Measurements from ENCODE around the gene MAML3.

The MAML3 gene

GRCh38 chr4:140156529-140157171, 2.7 kb upstream of the MAML3 start:
- no peak for DNase-seq (ENCODE audit: low spot score)

GRCh38 chr4:140154572-140154891, 548 bp upstream of the MAML3 start:
- no peak for DNase-seq (ENCODE audit: low spot score)

- DNase-seq (ENCODE audit: low spot score) = no peak
Observed at GRCh38 chr4:140153419-140153717, 616 bp downstream of the MAML3 start.

GRCh38 chr4:140152751-140153418, 1.1 kb downstream of the MAML3 start:
- DNase-seq (ENCODE audit: low spot score) = peak; percentile 34

GRCh38 chr4:140152013-140152703, 1.8 kb downstream of the MAML3 start:
- peak; percentile 74 for DNase-seq (ENCODE audit: low spot score)

GRCh38 chr4:140151699-140152012, 2.3 kb downstream of the MAML3 start:
- DNase-seq (ENCODE audit: low spot score) = peak; percentile 84

GRCh38 chr4:140150886-140151698, 2.9 kb downstream of the MAML3 start:
- peak; percentile 90 for DNase-seq (ENCODE audit: low spot score)

GRCh38 chr4:140150636-140150885, 3.4 kb downstream of the MAML3 start:
- no peak for DNase-seq (ENCODE audit: low spot score)

- DNase-seq (ENCODE audit: low spot score) = peak; percentile 53
Observed at GRCh38 chr4:140149846-140150635, 3.9 kb downstream of the MAML3 start.

GRCh38 chr4:140144050-140144449, 9.9 kb downstream of the MAML3 start:
- DNase-seq (ENCODE audit: low spot score) = no peak

GRCh38 chr4:140141210-140141835, 12.7 kb downstream of the MAML3 start:
- no peak for DNase-seq (ENCODE audit: low spot score)

GRCh38 chr4:140140566-140140965, 13.4 kb downstream of the MAML3 start:
- DNase-seq (ENCODE audit: low spot score) = no peak

GRCh38 chr4:140138428-140138827, 15.6 kb downstream of the MAML3 start:
- no peak for DNase-seq (ENCODE audit: low spot score)

- DNase-seq (ENCODE audit: low spot score) = no peak
Observed at GRCh38 chr4:140137671-140138070, 16.3 kb downstream of the MAML3 start.

- DNase-seq (ENCODE audit: low spot score) = no peak
Observed at GRCh38 chr4:140136509-140136908, 17.5 kb downstream of the MAML3 start.

- no peak for DNase-seq (ENCODE audit: low spot score)
Observed at GRCh38 chr4:140135529-140136088, 18.4 kb downstream of the MAML3 start.

- no peak for DNase-seq (ENCODE audit: low spot score)
Observed at GRCh38 chr4:140134746-140135425, 19.1 kb downstream of the MAML3 start.

- DNase-seq (ENCODE audit: low spot score) = no peak
Observed at GRCh38 chr4:140133576-140133975, 20.4 kb downstream of the MAML3 start.

- DNase-seq (ENCODE audit: low spot score) = no peak
Observed at GRCh38 chr4:140131675-140132229, 22.2 kb downstream of the MAML3 start.

- peak; percentile 24 for DNase-seq (ENCODE audit: low spot score)
Observed at GRCh38 chr4:140130677-140131076, 23.3 kb downstream of the MAML3 start.

- DNase-seq (ENCODE audit: low spot score) = no peak
Observed at GRCh38 chr4:140127422-140127821, 26.6 kb downstream of the MAML3 start.

Measured in LoVo (cell line).